Activated CD8-positive, alpha-beta memory T cell treated with anti-CD3 and anti-CD28 coated beads, Interleukin-2, amount 50 U/mL, for 48 hours (primary cell): ENCODE measurements around the gene KIF1B.

Experiments used
- DNase-seq: peaks from one replicate; pipeline ENCODE4 v3.0.0-alpha.2; 2020

KIF1B gene

DNA sequence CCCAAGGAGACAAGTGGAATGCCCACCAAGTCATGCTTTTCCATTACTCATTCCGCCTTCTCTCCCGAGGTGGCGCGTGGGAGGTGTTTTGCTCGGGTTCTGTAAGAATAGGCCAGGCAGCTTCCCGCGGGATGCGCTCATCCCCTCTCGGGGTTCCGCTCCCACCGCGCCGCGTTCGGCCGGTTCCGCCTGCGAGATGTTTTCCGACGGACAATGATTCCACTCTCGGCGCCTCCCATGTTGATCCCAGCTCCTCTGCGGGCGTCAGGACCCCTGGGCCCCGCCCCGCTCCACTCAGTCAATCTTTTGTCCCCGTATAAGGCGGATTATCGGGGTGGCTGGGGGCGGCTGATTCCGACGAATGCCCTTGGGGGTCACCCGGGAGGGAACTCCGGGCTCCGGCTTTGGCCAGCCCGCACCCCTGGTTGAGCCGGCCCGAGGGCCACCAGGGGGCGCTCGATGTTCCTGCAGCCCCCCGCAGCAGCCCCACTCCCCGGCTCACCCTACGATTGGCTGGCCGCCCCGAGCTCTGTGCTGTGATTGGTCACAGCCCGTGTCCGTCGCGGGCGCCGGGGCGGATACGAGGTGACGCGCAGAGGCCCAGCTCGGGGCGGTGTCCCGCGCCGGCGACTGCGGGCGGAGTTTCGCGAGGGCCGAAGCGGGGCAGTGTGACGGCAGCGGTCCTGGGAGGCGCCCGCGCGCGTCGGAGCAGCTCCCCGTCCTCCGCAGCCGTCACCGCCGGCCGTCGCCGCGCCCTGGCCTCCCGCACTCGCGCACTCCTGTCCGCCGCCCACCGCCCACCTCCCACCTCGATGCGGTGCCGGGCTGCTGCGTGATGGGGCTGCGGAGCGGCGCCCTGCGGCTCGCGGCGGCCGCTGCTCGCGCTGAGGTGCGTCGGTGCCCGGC is at the start of gene KIF1B:
TSS of gene KIF1B (plus strand) at position 666 of the 906 bp plus-strand sequence. CDS start 21,759 bp downstream, outside the sequence.
- peak; percentile 99 for DNase-seq

DNA sequence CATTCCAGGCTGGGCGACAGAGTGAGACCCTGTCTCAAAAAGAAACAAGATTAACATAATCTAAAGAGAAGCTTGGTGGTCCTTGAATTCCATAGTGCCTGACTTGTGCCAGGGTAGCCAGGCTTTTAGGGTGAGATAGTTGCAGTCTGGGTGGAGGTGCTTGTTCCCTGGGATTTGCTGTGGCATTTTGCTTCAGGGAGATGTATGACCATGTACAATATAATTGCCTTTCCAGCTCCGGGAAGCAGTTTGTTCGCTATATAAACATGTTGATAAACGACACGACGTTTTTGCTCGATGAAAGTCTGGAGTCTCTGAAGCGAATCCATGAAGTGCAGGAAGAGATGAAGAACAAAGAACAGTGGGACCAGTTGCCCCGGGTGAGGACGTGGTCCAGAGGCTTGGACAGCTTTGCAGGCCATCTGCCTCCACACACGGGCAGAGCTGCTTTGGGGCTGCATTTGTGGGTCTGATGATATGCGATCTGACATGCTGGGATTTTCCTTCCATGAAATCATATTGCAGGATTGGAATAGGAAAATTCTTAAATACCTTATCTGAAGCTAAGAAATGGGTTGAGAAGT is 49.4 kb upstream of the KIF1B start:
- DNase-seq = no peak

DNA sequence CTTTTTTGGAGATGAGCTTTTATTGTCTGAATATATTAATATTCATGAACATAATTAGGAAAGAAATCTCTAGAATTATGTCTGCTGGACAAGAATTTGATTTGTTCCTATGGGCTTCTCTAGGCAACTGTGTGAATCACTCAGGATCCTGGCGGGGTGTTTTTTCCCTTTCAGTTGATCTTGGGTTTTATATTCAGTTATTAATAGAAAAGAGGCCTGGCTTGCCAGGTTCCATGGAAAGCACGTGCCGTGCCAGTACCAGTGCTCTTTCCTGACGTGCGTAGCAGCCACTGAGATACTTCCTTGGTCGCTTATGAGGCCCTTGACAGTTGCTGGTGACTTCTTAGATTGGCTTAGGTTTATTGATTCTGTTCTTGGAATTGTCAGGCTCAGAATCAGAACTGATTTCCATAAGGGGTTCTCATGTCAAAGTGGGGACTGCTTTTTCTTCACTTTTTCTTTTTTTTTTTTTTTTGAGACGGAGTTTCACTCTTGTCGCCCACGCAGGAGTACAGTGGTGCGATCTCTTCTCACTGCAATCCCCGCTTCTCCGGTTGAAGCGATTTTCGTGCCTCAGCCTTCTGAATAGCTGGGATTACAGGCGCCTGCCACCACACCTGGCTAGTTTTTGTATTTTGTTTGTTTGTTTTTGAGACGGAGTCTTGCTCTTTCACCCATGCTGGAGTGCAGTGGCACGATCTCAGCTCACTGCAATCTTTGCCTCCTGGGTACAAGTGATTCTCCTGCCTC is 48.7 kb upstream of the KIF1B start:
- DNase-seq = no peak

GRCh38 chr1:10168912-10169514 is 41.4 kb upstream of the KIF1B start:
- DNase-seq = no peak

GRCh38 chr1:10170239-10170574 is 40.2 kb upstream of the KIF1B start:
- DNase-seq = no peak

GRCh38 chr1:10171105-10171767 is 39.1 kb upstream of the KIF1B start:
- DNase-seq = no peak

DNA sequence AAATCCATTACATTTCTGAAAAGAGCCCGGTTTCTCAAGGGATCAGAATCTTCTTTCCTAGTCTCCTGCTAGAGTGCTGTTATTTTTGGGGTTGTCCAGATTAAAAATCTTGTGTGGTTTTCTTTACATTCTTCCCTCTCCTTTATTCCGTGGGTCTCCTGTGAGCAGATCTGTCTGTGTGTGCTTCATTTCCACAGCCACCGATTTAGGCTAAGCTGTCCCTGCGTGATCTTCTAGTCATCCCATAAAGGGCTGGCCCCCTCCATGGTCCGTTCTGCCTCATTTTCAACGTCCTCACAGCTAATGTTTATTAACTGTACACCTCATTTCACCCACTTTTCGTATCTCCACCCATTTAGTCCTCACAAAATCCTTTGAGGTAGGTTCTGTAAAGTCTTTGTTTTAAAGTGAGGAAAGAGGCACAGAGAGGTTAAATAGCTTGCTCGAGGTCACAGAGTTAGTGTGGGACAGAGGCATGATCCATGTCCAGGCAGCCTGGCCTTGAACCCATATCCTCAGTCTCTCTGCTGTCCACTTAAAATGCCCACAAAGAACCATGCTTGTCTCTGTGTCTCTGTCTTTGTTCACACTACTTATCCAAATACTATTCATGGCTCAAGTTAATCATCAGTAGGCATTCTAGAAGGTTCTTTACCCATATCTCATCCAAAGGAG is 38.2 kb upstream of the KIF1B start:
- DNase-seq = no peak

GRCh38 chr1:10173582-10173981 is 36.8 kb upstream of the KIF1B start:
- no peak for DNase-seq

- DNase-seq = no peak
These were observed 32.5 kb upstream of the KIF1B start for GRCh38 chr1:10177876-10178275.

DNA sequence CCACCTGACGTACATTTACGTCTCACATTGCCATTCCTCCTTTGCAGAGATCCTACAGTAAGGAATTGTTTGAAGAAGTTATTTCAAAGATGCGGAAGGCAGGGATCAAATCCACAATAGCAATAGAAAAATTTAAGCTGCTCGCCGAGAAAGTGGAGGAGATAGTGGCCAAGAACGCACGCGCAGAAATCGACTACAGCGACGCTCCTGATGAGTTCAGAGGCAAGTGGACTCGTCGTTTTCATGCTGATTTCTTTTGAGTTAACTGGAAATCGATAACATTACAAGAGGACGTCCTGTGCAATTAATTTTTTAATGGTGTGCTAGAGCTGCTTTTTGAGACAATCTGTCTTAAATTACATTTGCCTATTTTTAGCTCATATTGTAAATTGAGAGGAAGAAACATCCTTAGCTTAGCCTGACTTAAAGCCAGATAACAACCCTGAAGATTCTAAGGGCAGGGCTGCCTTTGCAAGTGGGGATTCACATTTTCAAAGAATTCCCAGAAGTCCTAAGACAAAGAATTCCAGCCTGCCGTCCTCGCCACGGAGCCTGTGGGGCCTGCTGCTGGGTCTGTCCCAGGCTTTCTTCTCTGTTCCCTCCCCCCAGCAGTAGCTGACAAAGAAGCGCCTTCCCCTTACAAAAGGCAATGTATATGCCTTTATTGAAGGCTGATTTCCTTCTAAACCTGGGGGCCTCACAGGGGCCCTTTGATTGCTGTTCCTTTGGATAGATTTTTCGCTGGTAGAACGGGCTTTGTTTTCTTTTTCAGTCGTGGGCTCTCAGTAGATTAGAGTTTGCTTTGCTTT is 31.6 kb upstream of the KIF1B start:
- DNase-seq = no peak

GRCh38 chr1:10179406-10180091 is 30.8 kb upstream of the KIF1B start:
- DNase-seq = no peak

GRCh38 chr1:10181154-10181553 is 29.2 kb upstream of the KIF1B start:
- no peak for DNase-seq

DNA sequence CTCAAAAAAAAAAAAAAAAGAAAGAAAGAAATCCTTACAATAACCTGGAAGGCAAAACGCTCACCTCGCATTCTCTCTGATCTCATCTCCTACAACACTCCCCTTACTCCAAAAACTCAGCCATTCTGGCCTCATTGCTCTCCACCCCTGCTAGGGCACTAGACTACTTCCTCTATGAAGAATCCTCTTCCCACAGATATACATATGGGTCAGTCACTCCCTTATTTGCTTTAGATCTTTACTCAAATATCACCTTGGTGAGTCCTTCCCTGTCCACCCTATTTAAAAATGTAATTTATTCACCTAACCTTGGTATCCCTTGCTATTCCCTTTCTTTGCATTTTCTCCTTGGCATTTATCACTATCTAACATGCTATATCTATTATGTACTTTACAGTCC is 24.6 kb upstream of the KIF1B start:
- DNase-seq = no peak

DNA sequence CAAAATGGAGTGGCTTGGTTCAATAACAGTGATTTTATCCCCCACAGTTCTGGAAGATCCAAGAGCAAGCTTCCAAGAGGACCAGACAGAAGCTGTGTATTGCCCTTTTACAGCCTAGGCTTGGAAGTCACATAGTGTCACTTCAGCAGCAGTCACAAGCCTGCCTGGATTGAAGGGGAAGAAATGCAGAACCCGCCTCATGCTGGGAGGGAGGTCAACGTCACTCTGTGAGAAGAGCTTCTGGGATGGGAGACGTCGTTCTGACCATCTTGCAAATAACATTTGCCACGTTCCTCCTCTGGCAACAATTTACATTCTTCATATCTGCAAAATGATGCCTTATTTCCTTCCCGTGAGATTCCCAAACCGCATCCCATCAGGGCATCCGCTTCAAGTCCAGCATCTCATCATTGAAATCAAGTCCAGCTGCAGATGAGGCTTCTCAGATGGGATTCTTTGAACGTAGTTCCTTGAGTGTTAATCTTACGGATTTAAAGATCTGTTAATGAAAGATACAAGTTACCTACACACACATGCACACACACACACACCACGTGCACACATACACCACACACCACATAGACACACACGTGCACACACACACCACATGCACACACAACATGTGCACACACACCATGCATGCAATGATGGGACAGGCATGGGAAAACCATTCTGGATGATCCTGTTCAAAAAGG is 23.9 kb upstream of the KIF1B start:
- DNase-seq = no peak

GRCh38 chr1:10187026-10187334 is 23.4 kb upstream of the KIF1B start:
- no peak for DNase-seq

DNA sequence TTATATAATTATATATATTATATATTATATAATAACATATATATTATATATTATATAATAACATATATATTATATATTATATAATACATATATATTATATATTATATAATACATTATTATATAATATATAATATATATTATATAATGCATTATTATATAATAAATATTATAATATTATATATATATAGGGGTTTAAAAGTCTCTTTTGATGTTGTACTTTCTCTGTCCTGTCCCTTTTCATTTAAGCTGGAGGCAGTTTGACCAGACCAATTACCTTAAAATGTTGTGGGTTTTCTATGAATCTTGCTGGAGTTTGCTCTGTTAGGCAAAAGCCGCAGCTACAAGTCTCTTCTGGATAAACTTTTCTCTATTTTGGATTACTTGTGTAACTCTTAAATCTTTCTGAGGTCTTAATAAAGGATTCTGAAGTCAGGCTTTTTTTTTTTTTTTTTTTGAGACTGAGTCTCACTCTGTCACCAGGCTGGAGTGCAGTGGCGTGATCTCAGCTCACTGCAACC is 22.2 kb upstream of the KIF1B start:
- no peak for DNase-seq

- DNase-seq = no peak
These were observed 20.7 kb upstream of the KIF1B start for GRCh38 chr1:10189659-10190058.

DNA sequence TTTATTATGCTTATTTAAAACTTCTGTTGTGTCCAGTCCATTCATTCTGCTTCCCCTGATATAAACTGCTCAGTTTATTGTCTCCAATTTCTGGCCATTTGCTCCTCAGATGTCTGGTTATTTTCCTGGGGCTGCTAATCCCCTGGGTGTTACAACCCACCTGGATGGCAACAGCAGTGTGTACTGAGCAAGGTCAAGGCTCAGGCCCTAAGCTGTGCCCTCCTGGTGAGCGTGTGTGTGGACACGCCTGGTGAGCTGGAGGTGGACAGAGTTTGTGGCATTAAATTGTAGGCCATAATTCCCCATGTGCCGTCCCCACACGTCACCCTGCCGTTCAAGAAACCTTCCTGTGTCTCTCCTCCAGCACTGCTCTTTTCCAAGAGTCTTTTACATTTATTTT is 18.1 kb upstream of the KIF1B start:
- DNase-seq = no peak

DNA sequence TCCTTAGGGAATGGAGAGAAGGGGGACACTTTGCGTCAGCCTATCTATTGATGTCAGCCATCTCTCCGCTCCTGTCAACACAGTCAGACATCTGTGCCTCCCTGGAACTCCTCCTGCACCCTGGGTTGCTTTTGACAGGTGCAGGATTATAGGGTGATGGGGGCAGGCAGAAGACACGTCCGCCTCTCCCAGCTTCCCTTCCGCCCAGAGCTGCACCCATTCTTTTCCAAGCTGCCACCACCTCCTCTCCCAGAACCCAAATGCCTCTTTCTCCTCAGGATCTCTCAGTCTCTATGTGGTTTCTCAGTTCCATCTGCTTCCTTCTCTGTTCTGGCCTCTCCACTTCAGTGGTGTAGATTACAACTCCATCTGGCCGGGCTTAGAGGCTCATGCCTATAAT is 17.1 kb upstream of the KIF1B start:
- DNase-seq = no peak

DNA sequence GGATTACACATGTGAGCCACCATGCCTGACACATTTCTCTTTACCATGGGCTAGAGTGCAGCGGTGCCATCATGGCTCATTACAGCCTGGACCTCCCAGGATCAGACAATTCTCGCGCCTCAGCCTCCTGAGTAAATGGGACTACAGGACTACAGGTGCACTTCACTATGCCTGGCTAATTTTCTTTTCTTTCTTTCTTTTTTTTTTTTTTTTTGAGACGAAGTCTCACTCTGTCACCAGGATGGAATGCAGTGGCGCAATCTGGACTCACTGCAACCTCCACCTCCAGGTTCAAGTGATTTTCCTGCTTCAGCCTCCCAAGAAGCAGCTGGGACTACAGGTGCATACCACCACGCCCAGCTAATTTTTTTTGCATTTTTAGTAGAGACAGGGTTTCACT is 14.8 kb upstream of the KIF1B start:
- DNase-seq = no peak
